Osteoblast (primary cell): Measurements from ENCODE around the gene UBE2E2. TPM values are rescaled to one million over a fixed set of nuclear protein-coding genes. Genes with fewer than 3 reads are reported as not detected.

ENCODE experiments used
- DNase-seq: peaks from one replicate; pipeline ENCODE4 v3.0.0; 2011; ENCODE audit warnings: low spot score, mixed read lengths; ENCODE audit not compliant: insufficient read length; ENCODE audit errors: missing footprints
- H2AFZ ChIP-seq: 2 replicates; pipeline ENCODE4 v1.6.0; 2011; ENCODE audit warnings: mild to moderate bottlenecking, low read length
- H3K27ac ChIP-seq: 2 replicates; pipeline ENCODE4 v1.5.1; 2011; ENCODE audit warnings: mild to moderate bottlenecking, low read depth, low read length, moderate library complexity
- H3K27me3 ChIP-seq: 2 replicates; pipeline ENCODE4 v1.6.0; 2012; ENCODE audit warnings: mild to moderate bottlenecking, control low read depth, inconsistent platforms, low read length, moderate library complexity; ENCODE audit not compliant: insufficient read depth
- H3K36me3 ChIP-seq: 2 replicates; pipeline ENCODE4 v1.5.1; 2011; ENCODE audit warnings: mild to moderate bottlenecking, low read length, control low read depth, moderate library complexity; ENCODE audit not compliant: insufficient read depth
- H3K4me1 ChIP-seq: 2 replicates; pipeline ENCODE4 v1.5.1; 2011; ENCODE audit warnings: mild to moderate bottlenecking, low read length, control low read depth, moderate library complexity; ENCODE audit not compliant: insufficient read depth
- H3K4me2 ChIP-seq: 2 replicates; pipeline ENCODE4 v1.6.0; 2011; ENCODE audit warnings: mild to moderate bottlenecking, low read length; ENCODE audit not compliant: insufficient read depth
- H3K4me3 ChIP-seq: fragments of 200-600 bp; sonication (generic); 3 replicates; pipeline ENCODE4 v1.5.1; 2012; ENCODE audit warnings: mild to moderate bottlenecking, low read length, inconsistent platforms; ENCODE audit not compliant: insufficient read depth
- H3K79me2 ChIP-seq: 2 replicates; pipeline ENCODE4 v1.6.0; 2012; ENCODE audit warnings: mild to moderate bottlenecking, low read length, control low read depth, inconsistent platforms; ENCODE audit not compliant: insufficient read depth
- H3K9me3 ChIP-seq: 2 replicates; pipeline ENCODE4 v1.5.1; 2011; ENCODE audit warnings: low read depth, low read length, control low read depth
- H4K20me1 ChIP-seq: 2 replicates; pipeline ENCODE4 v1.6.0; 2012; ENCODE audit warnings: mild to moderate bottlenecking, low read length, control low read depth; ENCODE audit not compliant: insufficient read depth
- total RNA-seq: library from RNA; depleted of rRNA; stranded (reverse); fragments of >200 nt; gene quantifications from 2 replicates; pipeline ENCODE4 v1.2.3, GENCODE V29; 2012
- TF ChIP-seq, protein P1 (sequence below): IDR thresholded peaks from 2 replicates; pipeline ENCODE4 v1.5.1; 2011; ENCODE audit warnings: mild to moderate bottlenecking, low read depth, low read length, moderate library complexity; ENCODE audit errors: extremely low read depth

Gene UBE2E2
- total RNA-seq, 1 donor, result 49.6 TPM

DNA sequence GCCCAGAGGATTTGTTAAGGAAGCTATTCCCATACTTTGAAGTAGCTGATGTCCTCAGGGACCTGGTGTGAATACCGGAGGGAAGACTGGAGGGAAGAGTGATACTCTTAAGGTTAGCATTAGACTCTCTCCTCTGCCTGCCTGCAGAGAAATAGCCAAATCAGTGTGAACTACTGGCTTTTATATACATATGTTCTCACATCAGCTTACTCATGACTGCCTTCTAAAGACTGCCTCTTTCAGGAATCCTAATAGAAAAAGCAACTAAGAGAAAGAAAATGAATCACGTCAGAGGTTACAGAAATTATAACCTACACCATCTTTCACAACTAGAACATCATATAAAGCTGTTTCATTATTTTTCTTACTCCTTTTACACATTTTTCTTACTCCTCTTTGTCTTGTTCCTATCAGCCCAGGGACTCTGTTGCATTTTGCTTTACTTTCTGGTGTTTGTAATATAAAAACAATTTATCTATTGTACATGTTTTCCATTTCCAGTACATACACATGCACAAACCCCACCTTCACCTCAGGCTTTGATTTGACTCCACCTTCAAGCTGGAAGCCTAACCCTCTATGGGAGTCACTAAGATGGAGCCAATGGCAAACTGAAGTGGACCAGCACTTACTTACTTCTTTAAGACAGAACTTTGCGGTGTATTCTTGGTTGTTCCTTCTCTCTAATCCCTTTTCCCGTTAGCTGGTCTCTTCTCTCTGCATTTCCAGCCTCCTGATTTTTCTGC is 345.0 kb downstream of the UBE2E2 start:
- Histone ChIP-seq H3K4me1 (no peaks in the 10 kb centered on the region), H3K27ac (no peak overlapping the region), H3K9me3 (no peaks in the 10 kb centered on the region), H4K20me1 (no peaks in the 10 kb centered on the region), H2AFZ (no peak overlapping the region), H3K79me2 (no peaks in the 10 kb centered on the region), H3K4me2 (no peak overlapping the region), H3K27me3 (no peaks in the 10 kb centered on the region), H3K36me3 (no peaks in the 10 kb centered on the region), H3K4me3 (no peak overlapping the region)
- TF ChIP-seq, protein P1, sequence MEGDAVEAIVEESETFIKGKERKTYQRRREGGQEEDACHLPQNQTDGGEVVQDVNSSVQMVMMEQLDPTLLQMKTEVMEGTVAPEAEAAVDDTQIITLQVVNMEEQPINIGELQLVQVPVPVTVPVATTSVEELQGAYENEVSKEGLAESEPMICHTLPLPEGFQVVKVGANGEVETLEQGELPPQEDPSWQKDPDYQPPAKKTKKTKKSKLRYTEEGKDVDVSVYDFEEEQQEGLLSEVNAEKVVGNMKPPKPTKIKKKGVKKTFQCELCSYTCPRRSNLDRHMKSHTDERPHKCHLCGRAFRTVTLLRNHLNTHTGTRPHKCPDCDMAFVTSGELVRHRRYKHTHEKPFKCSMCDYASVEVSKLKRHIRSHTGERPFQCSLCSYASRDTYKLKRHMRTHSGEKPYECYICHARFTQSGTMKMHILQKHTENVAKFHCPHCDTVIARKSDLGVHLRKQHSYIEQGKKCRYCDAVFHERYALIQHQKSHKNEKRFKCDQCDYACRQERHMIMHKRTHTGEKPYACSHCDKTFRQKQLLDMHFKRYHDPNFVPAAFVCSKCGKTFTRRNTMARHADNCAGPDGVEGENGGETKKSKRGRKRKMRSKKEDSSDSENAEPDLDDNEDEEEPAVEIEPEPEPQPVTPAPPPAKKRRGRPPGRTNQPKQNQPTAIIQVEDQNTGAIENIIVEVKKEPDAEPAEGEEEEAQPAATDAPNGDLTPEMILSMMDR, result no peak
- DNase-seq, result no peak

DNA sequence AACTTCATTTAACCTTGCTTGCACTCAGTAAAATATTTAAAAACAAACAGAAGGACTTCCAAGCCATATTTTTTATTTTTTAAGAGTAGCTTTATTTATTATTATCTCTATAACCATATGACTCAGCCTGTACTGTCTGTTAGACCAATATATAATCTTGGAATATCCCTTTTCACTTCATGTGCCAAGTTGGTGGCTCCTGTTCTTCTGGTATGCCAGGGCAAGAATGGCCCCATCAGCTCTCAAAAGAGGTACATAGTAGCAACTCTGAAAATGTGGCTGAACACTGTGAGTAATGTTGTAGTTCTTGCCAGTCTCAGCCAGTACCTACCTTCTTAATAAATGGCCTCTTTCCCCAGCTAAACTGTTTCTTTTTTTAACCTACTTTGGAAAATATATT is 345.6 kb downstream of the UBE2E2 start:
- no peak for DNase-seq
- Histone ChIP-seq H3K9me3 (no peaks in the 10 kb centered on the region), H3K27ac (no peak overlapping the region), H3K36me3 (no peaks in the 10 kb centered on the region), H3K4me3 (no peak overlapping the region), H3K27me3 (no peaks in the 10 kb centered on the region), H3K79me2 (no peaks in the 10 kb centered on the region), H4K20me1 (no peaks in the 10 kb centered on the region), H3K4me1 (no peaks in the 10 kb centered on the region), H3K4me2 (no peak overlapping the region), H2AFZ (no peak overlapping the region)
- TF ChIP-seq, protein P1, result no peak

DNA sequence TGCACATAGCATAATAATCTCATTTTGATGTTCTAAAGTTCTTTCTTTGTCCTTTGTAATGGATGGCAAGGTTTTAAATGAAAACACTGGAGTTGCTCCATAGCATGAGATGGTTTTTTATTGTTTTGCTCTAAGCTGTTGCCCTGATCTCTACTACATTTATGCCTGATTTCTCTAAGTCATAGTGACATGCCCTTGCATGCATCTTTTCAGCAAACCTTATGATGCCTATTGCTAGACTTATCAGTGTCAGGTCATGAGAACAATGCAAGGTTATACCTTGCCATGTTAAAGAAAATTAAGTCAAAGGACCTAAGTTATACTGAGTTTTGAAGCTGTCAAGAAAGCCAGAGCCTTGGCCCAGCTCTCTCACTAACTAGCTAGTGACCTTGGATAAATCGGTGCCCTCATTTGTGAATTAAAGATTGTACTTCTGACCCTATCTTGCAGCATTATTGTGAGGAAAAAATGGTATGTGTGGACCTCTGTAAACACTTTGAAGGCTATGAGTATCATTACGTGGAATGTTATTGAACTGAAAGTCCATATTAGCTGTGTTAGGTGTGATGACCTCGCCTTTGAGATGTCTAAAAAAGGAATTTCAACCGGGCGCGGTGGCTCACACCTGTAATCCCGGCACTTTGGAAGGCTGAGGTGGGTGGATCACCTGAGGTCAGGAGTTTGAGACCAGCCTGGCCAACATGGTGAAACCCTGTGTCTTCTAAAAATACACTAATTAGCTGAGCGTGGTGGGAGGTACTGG is 346.2 kb downstream of the UBE2E2 start:
- Histone ChIP-seq H3K9me3 (no peaks in the 10 kb centered on the region), H3K36me3 (no peaks in the 10 kb centered on the region), H3K27me3 (no peaks in the 10 kb centered on the region), H4K20me1 (no peaks in the 10 kb centered on the region), H2AFZ (no peak overlapping the region), H3K4me2 (no peak overlapping the region), H3K27ac (no peak overlapping the region), H3K79me2 (no peaks in the 10 kb centered on the region), H3K4me1 (no peaks in the 10 kb centered on the region), H3K4me3 (no peak overlapping the region)
- TF ChIP-seq, protein P1, result no peak
- DNase-seq, result no peak

DNA sequence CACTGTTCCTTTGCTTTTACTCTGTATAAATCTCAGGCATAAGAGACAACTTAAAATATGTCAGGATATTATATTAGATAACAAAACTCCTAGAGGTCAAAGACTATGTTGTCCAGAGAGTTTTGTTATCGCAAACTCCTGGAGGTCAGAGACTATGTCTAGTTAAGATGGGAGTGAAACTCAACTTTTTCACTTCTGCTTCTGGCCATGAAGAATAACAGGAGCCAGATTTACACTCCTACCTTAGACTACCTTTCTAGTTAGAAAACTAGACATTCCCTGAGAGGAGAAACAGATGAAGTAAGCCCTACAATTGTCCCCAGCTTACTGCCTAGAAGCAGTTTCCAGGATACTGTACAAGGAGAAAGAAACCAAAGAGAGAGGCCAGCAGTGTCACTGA is 347.3 kb downstream of the UBE2E2 start:
- no peaks in the 10 kb centered on the region for H3K79me2 ChIP-seq
- no peaks in the 10 kb centered on the region for H4K20me1 ChIP-seq
- no peak overlapping the region for H3K27ac ChIP-seq
- H3K36me3 ChIP-seq, result no peaks in the 10 kb centered on the region
- no peak overlapping the region for H2AFZ ChIP-seq
- no peak overlapping the region for H3K4me3 ChIP-seq
- no peak for DNase-seq
- H3K9me3 ChIP-seq, result no peaks in the 10 kb centered on the region
- H3K4me2 ChIP-seq, result no peak overlapping the region
- no peaks in the 10 kb centered on the region for H3K4me1 ChIP-seq
- no peaks in the 10 kb centered on the region for H3K27me3 ChIP-seq
- TF ChIP-seq, protein P1, result no peak
